ENCODE results near the gene ERCC2. TPM values are rescaled to one million over a fixed set of nuclear protein-coding genes. Genes with fewer than 3 reads are reported as not detected.

ERCC2 gene
- total RNA-seq, 2 donors from 2014 or later, result 26.3 to 27.1 TPM

DNA sequence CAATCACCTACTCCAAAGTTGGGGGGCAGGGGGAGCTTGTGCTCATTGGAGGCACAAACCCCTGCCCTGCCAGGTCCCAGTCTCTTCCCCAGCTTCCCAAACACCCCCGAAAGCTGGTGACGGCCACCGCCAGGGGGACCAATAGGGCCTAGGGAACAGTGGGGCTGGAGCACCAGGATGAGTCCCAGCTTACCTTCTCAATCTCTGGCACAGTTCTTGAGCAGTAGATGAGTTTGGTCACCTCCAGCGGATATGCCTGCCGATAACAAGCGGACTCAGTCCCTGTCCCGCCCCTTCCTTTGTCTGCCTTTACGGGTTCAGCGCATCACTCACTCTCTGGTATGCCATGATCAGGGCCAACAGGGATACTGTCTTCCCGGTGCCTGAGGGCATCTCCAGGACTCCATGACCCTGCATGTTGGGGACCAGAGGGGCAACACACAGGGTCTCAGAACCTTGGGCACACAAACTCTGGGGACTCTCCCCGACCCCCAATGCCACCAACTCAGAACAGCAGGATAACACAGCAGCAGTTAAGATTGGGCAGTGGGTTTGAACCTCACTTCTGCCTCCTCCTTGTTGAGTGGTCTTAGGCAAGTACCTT is 1.5 kb downstream of the ERCC2 start:
- Mint-ChIP-seq H3K9me3 (no peaks in the 10 kb centered on the region), H3K36me3 (no peaks in the 10 kb centered on the region), H3K27ac (no peak overlapping the region)
- ATAC-seq (no peak), DNase-seq (ENCODE audit: low spot score in 2 of 2) (no peak)

DNA sequence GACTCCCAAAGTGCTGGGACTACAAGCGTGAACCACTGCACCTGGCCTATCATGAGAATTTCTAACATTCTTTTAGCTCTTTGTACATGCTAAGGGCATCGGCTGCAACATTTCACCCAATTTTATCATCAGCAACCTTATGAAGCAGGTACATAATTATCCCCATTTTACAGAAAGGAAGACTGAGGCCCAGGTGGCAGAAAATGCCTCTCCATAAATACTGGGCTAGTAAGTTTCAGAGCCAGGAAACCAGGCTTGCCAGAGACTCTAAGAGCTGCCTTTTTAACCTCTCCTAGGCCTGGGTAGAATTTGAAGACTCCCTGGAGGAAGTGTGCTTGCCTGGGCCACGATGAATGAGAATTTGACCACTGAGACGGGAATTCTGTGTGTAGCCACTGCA is 2.2 kb downstream of the ERCC2 start:
- no peak for ATAC-seq
- Mint-ChIP-seq H3K36me3 (no peaks in the 10 kb centered on the region), H3K27ac (no peak overlapping the region)

DNA sequence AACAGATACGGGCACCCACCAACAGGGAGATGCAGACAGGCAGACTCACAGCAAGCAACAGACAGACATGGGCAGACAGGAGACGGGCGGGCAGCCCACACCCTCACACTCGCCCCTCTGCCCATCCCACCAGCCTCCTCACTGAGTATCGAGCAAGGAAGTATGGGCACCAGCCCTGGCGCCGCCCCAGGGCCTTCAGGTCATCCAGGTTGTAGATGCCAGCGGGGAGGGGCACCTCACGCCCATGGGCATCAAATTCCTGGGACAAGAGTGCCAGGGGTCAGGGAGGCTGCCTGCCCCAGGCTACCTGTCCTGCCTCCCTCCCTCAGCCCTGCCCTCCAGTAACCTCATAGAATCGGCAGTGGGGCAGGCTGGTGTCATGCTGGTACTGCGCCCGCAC is 5.7 kb downstream of the ERCC2 start:
- ATAC-seq, result no peak
- DNase-seq (ENCODE audit: low spot score in 2 of 2), result no peak
- peaks cover 0 to 6% of the 10 kb centered on the region in 2 donors for H3K36me3 Mint-ChIP-seq
- H3K9me3 Mint-ChIP-seq, result no peaks in the 10 kb centered on the region
- no peak overlapping the region for H3K27ac Mint-ChIP-seq

More for the DNA sequence above, 2.2 kb downstream of the ERCC2 start:
- no peak for DNase-seq (ENCODE audit: low spot score in 2 of 2)
- H3K9me3 Mint-ChIP-seq, result no peaks in the 10 kb centered on the region

DNA sequence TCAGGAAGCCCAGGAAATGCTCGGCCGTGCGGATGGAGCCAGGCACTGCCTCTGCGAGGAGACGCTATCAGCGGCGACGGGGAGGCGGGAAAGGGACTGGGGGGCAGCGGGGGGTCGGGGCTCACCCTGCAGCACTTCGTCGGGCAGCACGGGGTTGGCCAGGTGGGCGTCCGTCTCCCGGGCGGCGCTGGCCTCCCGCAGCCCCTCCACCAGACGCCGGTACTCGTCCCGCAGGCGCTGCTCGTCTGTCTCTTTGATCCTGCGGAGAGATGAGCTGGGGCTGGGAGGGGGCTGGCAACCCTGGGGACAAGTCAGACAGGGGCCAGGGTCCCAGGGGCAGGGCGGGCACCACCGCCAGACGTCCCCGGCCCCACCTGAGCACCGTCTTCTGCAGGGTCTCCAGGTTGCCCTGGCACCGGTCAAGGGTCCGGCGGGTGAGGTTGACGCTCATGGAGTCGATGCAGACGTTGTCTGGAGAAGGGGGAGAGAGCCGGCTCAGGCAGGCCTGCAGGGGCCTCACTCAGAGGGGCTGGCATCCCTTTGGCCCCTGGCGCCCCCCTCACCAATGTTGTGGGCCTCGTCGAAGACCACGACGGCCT is 6.4 kb downstream of the ERCC2 start:
- H3K36me3 Mint-ChIP-seq, result peaks cover 0 to 6% of the 10 kb centered on the region in 2 donors
- no peak overlapping the region for H3K27ac Mint-ChIP-seq
- ATAC-seq (no peak), DNase-seq (ENCODE audit: low spot score in 2 of 2) (no peak)
- no peaks in the 10 kb centered on the region for H3K9me3 Mint-ChIP-seq

DNA sequence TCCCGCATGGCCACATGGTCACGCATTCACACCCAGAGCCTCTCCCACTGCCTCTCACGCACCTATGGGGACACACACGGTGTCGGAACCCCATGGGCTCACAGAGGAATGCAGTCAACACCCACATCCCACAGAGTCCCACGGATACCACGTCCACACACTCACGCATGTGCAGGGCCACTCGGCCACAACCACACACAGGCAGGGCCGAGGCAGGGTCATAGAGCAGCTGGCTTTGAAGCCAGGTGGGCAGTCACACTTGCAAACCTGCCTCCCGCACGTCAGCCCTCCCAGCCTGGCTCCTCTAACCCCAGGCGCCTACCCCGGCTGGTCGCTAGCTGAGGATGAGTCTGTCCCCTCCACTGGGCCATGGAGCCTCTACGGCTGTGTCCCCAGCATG is 8.1 kb downstream of the ERCC2 start:
- Mint-ChIP-seq H3K9me3 (no peaks in the 10 kb centered on the region), H3K27ac (no peak overlapping the region), H3K36me3 (peaks cover 0 to 6% of the 10 kb centered on the region in 2 donors)
- DNase-seq (ENCODE audit: low spot score in 2 of 2) (no peak), ATAC-seq (no peak)

DNA sequence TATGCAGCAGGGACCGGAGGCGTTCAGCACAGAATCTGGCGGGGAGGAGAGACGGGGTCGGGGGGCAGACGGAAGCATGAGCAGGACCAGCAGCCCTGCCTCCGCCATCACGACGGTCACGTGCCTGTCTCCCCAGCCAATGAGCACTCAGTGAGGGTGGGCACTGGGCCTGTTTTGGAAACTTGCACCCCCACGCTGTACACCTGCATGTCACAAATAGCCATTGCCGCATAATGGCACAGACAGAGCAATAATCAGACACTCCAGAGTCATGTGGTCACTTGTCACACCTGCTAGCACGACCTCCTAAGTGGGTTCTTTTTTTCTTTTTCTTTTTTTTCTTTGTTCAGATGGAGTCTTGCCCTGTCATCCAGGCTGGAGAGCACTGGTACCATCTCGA is 8.8 kb downstream of the ERCC2 start:
- DNase-seq (ENCODE audit: low spot score in 2 of 2) (no peak), ATAC-seq (no peak)
- H3K36me3 Mint-ChIP-seq, result peaks cover 0 to 6% of the 10 kb centered on the region in 2 donors
- no peak overlapping the region for H3K27ac Mint-ChIP-seq
- H3K9me3 Mint-ChIP-seq, result no peaks in the 10 kb centered on the region

DNA sequence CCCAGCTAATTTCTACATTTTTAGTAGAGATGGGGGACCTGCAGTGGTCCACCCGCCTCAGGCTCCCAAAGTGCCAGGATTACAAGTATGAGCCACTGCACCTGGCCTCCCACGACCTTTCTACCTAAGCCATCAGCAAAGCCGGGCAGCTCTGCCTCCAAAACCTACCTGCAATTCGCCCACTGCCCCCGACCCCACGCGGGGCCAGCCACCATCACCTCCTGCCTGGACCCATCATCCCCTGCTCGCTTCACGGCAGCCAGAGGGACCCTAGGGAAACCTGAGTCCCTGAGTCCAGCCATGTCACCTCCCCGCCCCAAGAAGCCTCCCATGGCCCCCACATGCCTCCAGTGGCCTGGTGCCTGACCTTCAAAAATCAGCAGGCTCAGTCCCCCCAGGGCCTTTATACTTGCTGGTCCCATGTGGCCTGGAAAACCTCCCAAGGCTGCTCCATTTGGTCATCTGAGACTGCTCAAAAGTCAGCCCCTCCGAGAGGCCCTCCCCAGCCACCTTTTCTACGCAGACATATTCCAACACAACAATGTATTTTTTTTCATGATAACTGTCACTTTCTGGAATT is 12.1 kb downstream of the ERCC2 start:
- Mint-ChIP-seq H3K36me3 (peaks cover 0 to 19% of the 10 kb centered on the region in 2 donors), H3K9me3 (no peaks in the 10 kb centered on the region), H3K27ac (peak overlapping the region; percentile 29 to 80)
- no peak for DNase-seq (ENCODE audit: low spot score in 2 of 2)
- ATAC-seq, result no peak

DNA sequence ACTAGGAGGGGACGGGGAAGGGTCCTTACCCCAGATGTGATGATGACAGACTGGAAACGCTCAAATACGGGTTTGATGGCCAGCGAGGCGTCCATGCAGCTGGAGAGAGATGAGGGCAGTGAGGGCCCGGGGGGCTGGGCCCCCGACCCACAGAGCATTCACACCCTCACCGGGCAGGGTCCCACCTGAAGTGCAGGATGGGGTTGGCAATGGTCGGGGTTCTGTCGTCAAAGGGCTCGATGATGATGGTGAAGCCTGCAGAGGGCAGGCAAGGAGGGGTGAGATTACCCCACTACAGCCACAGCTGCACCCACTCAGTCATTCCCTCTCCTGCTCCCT is 13.0 kb downstream of the ERCC2 start:
- Mint-ChIP-seq H3K9me3 (no peaks in the 10 kb centered on the region), H3K36me3 (peaks cover 0 to 19% of the 10 kb centered on the region in 2 donors), H3K27ac (no peak overlapping the region)
- ATAC-seq (no peak), DNase-seq (ENCODE audit: low spot score in 2 of 2) (no peak)

DNA sequence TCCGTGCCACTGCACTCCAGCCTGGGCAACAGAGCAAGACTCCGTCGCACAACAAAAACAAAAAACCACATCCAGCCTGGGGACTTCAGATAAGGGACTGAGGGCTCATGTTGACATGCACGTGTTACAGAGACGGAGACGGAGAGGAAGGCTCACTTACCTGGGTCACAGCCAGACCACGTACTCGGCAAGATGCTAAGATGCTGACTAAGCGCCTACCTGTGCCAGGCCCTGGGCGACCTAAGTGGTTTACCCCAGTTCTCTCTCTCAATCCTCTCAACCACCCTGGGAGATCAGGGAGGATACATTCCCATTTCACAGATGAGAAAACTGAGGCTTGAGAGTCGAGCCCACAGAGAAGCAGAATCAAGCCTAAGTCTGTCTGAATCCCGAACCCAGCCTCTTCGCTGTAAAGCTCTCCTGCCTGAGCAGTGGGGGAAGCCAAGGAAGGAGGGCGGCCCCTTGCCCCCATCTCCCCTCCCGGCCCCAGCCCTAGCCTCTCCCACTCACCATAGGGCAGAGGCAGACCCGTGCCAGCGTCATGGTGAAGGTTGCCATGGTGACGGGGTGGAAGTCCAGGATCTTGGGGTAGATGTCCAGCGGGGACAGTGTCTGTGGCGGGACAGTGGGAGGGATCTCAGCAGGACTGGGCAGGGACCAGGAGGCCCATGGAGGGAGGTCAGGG is 13.5 kb downstream of the ERCC2 start:
- DNase-seq (ENCODE audit: low spot score in 2 of 2) (no peak), ATAC-seq (no peak)
- H3K27ac Mint-ChIP-seq, result no peak overlapping the region
- H3K9me3 Mint-ChIP-seq, result no peaks in the 10 kb centered on the region
- peaks cover 0 to 19% of the 10 kb centered on the region in 2 donors for H3K36me3 Mint-ChIP-seq

DNA sequence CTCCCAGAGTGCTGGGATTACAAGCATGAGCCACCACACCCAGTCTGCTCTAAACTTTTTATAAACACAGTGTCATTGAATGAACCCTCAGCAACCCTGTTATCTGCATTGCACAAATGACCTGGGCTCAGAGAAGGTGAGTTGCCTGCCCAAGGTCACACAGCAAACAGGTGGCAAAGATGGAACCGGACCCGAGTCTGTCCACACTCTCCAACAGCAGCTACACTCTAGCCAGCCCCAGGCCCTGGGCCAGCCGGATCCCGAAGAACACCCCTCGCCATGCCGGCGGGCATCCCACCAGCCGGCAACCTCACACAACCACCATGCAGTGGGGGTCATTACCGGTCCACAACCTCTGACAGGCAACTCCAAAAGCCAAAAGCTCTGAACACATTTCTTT is 14.5 kb downstream of the ERCC2 start:
- DNase-seq (ENCODE audit: low spot score in 2 of 2), result no peak
- H3K9me3 Mint-ChIP-seq, result no peaks in the 10 kb centered on the region
- ATAC-seq, result no peak
- H3K36me3 Mint-ChIP-seq, result peaks cover 0 to 14% of the 10 kb centered on the region in 2 donors
- no peak overlapping the region for H3K27ac Mint-ChIP-seq

DNA sequence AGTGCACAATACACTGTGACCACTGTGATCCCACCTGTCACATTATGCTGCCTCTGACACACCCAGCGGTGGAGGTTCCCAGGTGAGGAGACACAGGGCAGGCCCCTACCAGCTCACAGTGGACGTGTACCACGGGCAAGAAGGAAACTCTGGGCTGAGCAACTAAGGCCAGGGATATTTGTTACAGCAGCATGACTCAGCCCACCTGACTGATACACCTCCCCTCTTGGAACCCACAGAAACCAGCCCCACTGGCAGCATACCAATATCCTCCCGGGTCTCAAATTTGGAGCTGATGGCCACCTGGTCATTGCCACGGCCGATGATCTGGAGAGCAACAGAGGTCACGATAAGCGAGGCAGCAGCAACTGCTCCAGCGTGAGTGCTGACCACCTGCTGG is 15.0 kb downstream of the ERCC2 start:
- ATAC-seq (peak in 1 of 2 donors; percentile 18), DNase-seq (ENCODE audit: low spot score in 2 of 2) (no peak)
- Mint-ChIP-seq H3K9me3 (no peaks in the 10 kb centered on the region), H3K36me3 (peaks cover 0 to 14% of the 10 kb centered on the region in 2 donors), H3K27ac (no peak overlapping the region)

DNA sequence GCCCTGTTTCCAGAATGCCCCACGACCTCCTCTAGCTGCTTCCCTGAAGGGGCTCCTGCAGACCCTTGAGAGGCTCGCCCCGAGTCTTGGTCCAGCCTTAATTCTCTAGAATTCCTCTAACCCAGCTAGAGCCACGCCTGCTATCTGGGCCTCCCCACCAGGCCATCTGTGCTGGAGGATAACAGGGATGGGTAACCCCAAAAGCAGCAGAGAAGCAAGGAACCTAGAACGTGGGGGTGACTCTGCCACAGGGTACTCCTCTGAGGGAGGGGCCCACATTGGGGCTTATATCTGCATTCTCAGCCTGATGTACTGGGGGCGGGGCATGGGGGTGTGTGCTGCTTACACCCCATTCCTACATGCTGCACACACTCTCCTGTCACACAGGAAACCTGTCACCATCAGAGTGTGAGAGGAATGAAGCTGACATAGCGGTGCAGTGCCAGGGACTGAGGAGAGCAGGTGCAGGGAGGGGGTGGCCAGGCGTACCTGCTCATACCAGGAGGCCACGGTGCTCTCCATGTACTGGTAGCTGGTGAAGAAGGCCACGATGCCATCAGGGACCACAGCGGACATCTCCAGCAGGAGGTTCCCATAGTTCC is 16.0 kb downstream of the ERCC2 start:
- Mint-ChIP-seq H3K36me3 (peaks cover 0 to 14% of the 10 kb centered on the region in 2 donors), H3K27ac (no peak overlapping the region), H3K9me3 (no peaks in the 10 kb centered on the region)
- no peak for ATAC-seq
- DNase-seq (ENCODE audit: low spot score in 2 of 2), result no peak

DNA sequence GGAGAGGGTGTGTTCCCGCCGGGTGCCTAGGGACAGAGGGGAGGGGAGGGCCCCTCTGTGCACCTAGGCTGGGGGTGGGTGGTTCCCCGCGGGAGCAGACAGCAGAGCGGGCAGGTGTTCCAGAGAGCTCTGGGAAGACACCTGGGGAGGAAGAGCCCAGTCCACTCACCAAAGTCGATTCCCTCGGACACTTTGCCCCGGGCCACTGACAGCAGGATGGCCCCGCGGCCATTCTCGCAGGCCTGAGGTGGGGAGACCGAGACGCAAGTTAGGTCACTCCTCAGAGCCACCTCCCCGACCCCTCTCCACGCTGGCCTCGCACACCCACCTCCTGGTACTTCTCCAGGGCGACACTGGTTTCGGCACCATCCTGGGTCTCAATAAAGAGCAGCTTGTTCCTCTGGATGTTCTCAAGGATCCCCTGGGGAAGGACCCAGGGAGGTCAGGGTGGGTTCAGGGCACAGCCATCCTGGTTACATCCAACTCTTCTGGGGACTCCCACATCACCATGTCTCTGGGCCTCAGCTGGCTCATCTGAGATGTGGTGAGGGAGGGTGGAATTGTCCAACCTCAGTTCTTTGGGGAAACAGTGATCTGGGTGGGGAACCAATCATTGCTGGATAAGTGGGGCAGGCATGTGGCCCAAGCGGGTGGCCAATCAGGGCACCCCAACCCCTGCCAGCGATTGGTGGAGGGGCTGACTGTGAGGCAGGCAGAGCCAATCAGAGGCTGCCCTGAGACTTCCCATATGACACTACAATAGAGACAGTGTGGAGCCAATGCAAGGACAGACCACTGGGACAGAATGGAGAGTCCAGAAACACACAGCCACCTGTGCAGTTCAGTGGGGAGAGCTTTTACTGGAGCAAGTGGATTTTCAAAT is 17.2 kb downstream of the ERCC2 start:
- no peaks in the 10 kb centered on the region for H3K9me3 Mint-ChIP-seq
- DNase-seq (ENCODE audit: low spot score in 2 of 2) (no peak), ATAC-seq (peak in 1 of 2 donors; percentile 32)
- H3K27ac Mint-ChIP-seq, result peak overlapping the region in 1 of 2 donors; percentile 19
- peaks cover 0 to 14% of the 10 kb centered on the region in 2 donors for H3K36me3 Mint-ChIP-seq

DNA sequence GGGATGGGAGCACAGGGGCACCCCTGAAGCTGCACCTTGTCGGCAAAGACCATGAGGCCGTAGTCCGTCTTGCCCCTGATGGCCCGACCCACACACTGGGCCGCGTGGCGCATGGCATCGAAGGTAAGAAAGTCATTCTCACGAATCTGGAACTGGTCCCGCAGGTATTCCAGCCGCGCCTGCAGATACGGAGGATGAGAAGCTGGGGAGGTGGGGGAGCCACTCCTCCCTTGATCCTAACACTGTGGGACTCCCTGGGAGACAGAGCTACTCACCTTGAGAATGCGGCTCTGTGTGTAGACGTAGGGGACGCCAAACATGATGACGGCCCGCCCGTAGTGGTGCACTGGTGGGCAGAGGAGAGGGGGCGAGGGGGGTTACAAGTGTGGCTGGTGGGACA is 17.9 kb downstream of the ERCC2 start:
- no peaks in the 10 kb centered on the region for H3K9me3 Mint-ChIP-seq
- no peak overlapping the region for H3K27ac Mint-ChIP-seq
- ATAC-seq (no peak), DNase-seq (ENCODE audit: low spot score in 2 of 2) (no peak)
- H3K36me3 Mint-ChIP-seq, result peaks cover 0 to 14% of the 10 kb centered on the region in 2 donors

DNA sequence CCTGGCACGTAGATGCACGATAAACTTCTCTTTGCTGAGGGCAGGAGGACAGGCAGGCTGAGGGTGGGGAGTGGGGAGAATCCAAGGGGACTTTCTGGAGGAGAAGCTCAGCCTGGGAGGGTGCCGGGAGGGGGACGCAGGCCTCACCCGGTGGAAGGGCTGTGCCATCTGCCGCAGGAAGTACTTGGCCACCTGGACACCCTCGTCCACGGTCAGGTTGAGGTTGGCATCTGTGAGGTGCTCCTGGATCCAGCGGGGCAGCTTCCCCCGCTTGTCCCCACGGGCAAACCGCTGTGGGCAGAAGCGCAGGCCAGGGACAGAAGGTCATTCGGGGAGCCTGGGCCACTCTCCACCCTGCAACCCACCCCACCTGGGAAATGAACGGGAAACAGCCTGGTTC is 18.3 kb downstream of the ERCC2 start:
- peaks cover 0 to 14% of the 10 kb centered on the region in 2 donors for H3K36me3 Mint-ChIP-seq
- no peaks in the 10 kb centered on the region for H3K9me3 Mint-ChIP-seq
- DNase-seq (ENCODE audit: low spot score in 2 of 2) (no peak), ATAC-seq (no peak)
- no peak overlapping the region for H3K27ac Mint-ChIP-seq

DNA sequence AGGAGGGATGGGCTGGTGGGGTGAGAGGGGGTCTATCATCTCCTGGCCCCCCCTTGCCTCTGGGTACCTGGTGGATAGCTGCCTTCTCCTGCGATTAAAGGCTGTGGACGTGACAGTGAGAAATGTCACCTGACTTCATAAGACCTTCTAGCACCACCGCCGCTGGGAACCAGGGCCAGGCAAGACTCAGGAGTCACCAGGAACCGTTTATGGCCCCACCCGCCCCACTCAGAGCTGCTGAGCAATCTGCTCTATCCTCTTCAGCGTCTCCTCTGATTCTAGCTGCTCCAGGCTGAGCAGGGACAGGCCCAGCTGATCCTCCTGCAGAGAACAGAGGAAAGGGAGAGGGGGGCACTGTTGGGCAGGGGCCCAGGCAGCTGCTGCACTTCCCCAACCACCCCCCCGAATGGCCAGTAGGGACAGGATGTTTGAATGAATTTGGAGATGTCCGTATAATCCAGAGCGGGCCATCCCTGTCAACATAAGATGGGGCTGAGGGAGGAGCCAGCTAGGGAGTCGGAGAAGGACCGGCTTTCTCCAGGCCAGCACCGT is 18.9 kb downstream of the ERCC2 start:
- Mint-ChIP-seq H3K27ac (no peak overlapping the region), H3K9me3 (no peaks in the 10 kb centered on the region), H3K36me3 (peaks cover 0 to 13% of the 10 kb centered on the region in 2 donors)
- ATAC-seq, result no peak
- no peak for DNase-seq (ENCODE audit: low spot score in 2 of 2)

Measured in activated naive CD4-positive, alpha-beta T cell treated with anti-CD3 and anti-CD28 coated beads, Interleukin-2, amount 50 U/mL, for 72 hours (primary cell).